Measurements from ENCODE around the gene HOXD9.

HOXD9 gene

GRCh38 chr2:176160986-176161824 lies 38.7 kb downstream of the HOXD9 start:
- no peak overlapping the region for H3K27ac ChIP-seq
- no peak for TF ChIP-seq CTCF (conservative IDR thresholded peaks at IDR 0.05)

- no peak overlapping the region for H3K27ac ChIP-seq
- no peak for TF ChIP-seq CTCF (conservative IDR thresholded peaks at IDR 0.05)
Measured at GRCh38 chr2:176161825-176162626, 39.5 kb downstream of the HOXD9 start.

GRCh38 chr2:176162911-176163671 lies 40.6 kb downstream of the HOXD9 start:
- no peak overlapping the region for H3K27ac ChIP-seq
- TF ChIP-seq CTCF (conservative IDR thresholded peaks at IDR 0.05), result no peak

GRCh38 chr2:176163672-176164056 lies 41.1 kb downstream of the HOXD9 start:
- TF ChIP-seq CTCF (conservative IDR thresholded peaks at IDR 0.05), result no peak
- no peak overlapping the region for H3K27ac ChIP-seq

- TF ChIP-seq CTCF (conservative IDR thresholded peaks at IDR 0.05), result no peak
- H3K27ac ChIP-seq, result no peak overlapping the region
Measured at GRCh38 chr2:176164201-176164600, 41.7 kb downstream of the HOXD9 start.

GRCh38 chr2:176164611-176165369 lies 42.3 kb downstream of the HOXD9 start:
- no peak for TF ChIP-seq CTCF (conservative IDR thresholded peaks at IDR 0.05)
- no peak overlapping the region for H3K27ac ChIP-seq

Measured in VCaP (cell line).